Calu3 (cell line): ENCODE measurements around the gene SIPA1L3. TPM values are rescaled to one million over a fixed set of nuclear protein-coding genes. Genes with fewer than 3 reads are reported as not detected.
A peak's percentile ranks its signal among the peaks of the same experiment; 100 is the strongest.
"Not testable (repeated sequence)": the region's sequence is repeated elsewhere in the genome, so short reads cannot be mapped to it uniquely, and the experiment has no call there.

Experiments
- BruUV-seq: library from RNA; stranded (reverse); fragments of 400-500 nt; replicated peaks from 2 replicates; lab custom pipeline; 2021; lab: Mats Ljungman, UMichigan
- CTCF ChIA-PET: fragments of 300-600 bp; sonication (Branson Sonifier 250); formaldehyde crosslinking; loops from one replicate; lab custom pipeline; 2022; ENCODE audit warnings: antibody characterized with exemption; lab: Charles Lee
- DNase-seq: peaks from one replicate; pipeline ENCODE4 v3.0.0; 2022
- H3K27ac Mint-ChIP-seq: one replicate; pipeline ENCODE4 v1.8.0; 2022; ENCODE audit warnings: mixed read lengths; ENCODE audit not compliant: unreplicated experiment
- H3K27me3 Mint-ChIP-seq: one replicate; pipeline ENCODE4 v1.8.0; 2022; ENCODE audit warnings: mixed read lengths; ENCODE audit not compliant: unreplicated experiment
- H3K36me3 Mint-ChIP-seq: one replicate; pipeline ENCODE4 v1.8.0; 2022; ENCODE audit warnings: mild to moderate bottlenecking, moderate library complexity, mixed read lengths; ENCODE audit not compliant: insufficient read depth, unreplicated experiment
- H3K4me1 Mint-ChIP-seq: one replicate; pipeline ENCODE4 v1.8.0; 2022; ENCODE audit warnings: mild to moderate bottlenecking, low read depth, mixed read lengths; ENCODE audit not compliant: unreplicated experiment
- H3K4me3 Mint-ChIP-seq: one replicate; pipeline ENCODE4 v1.8.0; 2022; ENCODE audit warnings: mild to moderate bottlenecking, low read depth, moderate library complexity, mixed read lengths; ENCODE audit not compliant: unreplicated experiment
- H3K9me3 Mint-ChIP-seq: one replicate; pipeline ENCODE4 v1.8.0; 2022; ENCODE audit warnings: low read depth, mixed read lengths; ENCODE audit not compliant: unreplicated experiment
- intact Hi-C: fragments of 100-400 bp; cut with micrococcal nuclease; formaldehyde crosslinking; loops from one replicate; pipeline ENCODE4 v1.10.0; 2022; ENCODE audit not compliant: unreplicated experiment
- total RNA-seq: library from RNA; stranded (reverse); gene quantifications from 2 replicates; pipeline ENCODE4 v1.2.3, GENCODE V29; 2022
- TF ChIP-seq, protein P1 (sequence below): fragments of 200-600 bp; IDR thresholded peaks from one replicate; pipeline ENCODE4 v1.8.0; 2022; ENCODE audit warnings: antibody characterized with exemption; ENCODE audit not compliant: unreplicated experiment

Gene SIPA1L3
- total RNA-seq, 1 experiment from 2014 or later, result 127 TPM

- TF ChIP-seq, protein P1, sequence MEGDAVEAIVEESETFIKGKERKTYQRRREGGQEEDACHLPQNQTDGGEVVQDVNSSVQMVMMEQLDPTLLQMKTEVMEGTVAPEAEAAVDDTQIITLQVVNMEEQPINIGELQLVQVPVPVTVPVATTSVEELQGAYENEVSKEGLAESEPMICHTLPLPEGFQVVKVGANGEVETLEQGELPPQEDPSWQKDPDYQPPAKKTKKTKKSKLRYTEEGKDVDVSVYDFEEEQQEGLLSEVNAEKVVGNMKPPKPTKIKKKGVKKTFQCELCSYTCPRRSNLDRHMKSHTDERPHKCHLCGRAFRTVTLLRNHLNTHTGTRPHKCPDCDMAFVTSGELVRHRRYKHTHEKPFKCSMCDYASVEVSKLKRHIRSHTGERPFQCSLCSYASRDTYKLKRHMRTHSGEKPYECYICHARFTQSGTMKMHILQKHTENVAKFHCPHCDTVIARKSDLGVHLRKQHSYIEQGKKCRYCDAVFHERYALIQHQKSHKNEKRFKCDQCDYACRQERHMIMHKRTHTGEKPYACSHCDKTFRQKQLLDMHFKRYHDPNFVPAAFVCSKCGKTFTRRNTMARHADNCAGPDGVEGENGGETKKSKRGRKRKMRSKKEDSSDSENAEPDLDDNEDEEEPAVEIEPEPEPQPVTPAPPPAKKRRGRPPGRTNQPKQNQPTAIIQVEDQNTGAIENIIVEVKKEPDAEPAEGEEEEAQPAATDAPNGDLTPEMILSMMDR, result no peak
- no peaks in the 10 kb centered on the region for H3K27me3 Mint-ChIP-seq
- H3K4me1 Mint-ChIP-seq, result peaks cover 11% of the 10 kb centered on the region
- H3K9me3 Mint-ChIP-seq, result no peaks in the 10 kb centered on the region
- no peak overlapping the region for H3K27ac Mint-ChIP-seq
- H3K4me3 Mint-ChIP-seq, result no peak overlapping the region
- DNase-seq, result no peak
- intact Hi-C loops, result no loop called here
- CTCF ChIA-PET, result interaction anchor here (0.6 to 1.4 kb wide), 3 partner anchors 12 to 483 kb away, joined by 3 to 4 read pairs (median 4); partner anchors contain the start of gene WDR87
- no TSS peak for BruUV-seq
- peaks cover 12% of the 10 kb centered on the region for H3K36me3 Mint-ChIP-seq
Observed at GRCh38 chr19:38064661-38065425, 157.8 kb downstream of the SIPA1L3 start.

- H3K27ac Mint-ChIP-seq, BruUV-seq, H3K9me3 Mint-ChIP-seq, intact Hi-C loops, H3K4me3 Mint-ChIP-seq, H3K27me3 Mint-ChIP-seq, DNase-seq: not testable (repeated sequence)
- CTCF ChIA-PET, result interaction anchor here (0.6 to 1.4 kb wide), 4 partner anchors 11 to 484 kb away, joined by 3 to 4 read pairs (median 4); partner anchors contain the start of gene WDR87
- Mint-ChIP-seq H3K4me1 (peaks cover 20% of the 10 kb centered on the region), H3K36me3 (peaks cover 12% of the 10 kb centered on the region)
Observed at GRCh38 chr19:38065775-38066174, 158.8 kb downstream of the SIPA1L3 start.

GRCh38 chr19:38068826-38069225, 161.8 kb downstream of the SIPA1L3 start:
- no peak overlapping the region for H3K4me3 Mint-ChIP-seq
- H3K36me3 Mint-ChIP-seq, result peaks cover 17% of the 10 kb centered on the region
- BruUV-seq, result no TSS peak
- no peak for DNase-seq
- intact Hi-C loops, result no loop called here
- peaks cover 19% of the 10 kb centered on the region for H3K4me1 Mint-ChIP-seq
- TF ChIP-seq, protein P1, result no peak
- no peaks in the 10 kb centered on the region for H3K27me3 Mint-ChIP-seq
- no peak overlapping the region for H3K27ac Mint-ChIP-seq
- no peaks in the 10 kb centered on the region for H3K9me3 Mint-ChIP-seq
- CTCF ChIA-PET, result no interaction called here

GRCh38 chr19:38070573-38070972, 163.6 kb downstream of the SIPA1L3 start:
- H3K9me3 Mint-ChIP-seq, result no peaks in the 10 kb centered on the region
- peak; percentile 28 for DNase-seq
- BruUV-seq, result no TSS peak
- H3K4me3 Mint-ChIP-seq, result no peak overlapping the region
- peaks cover 14% of the 10 kb centered on the region for H3K36me3 Mint-ChIP-seq
- TF ChIP-seq, protein P1, result no peak
- peaks cover 19% of the 10 kb centered on the region for H3K4me1 Mint-ChIP-seq
- CTCF ChIA-PET, result no interaction called here
- no peaks in the 10 kb centered on the region for H3K27me3 Mint-ChIP-seq
- intact Hi-C loops, result no loop called here
- H3K27ac Mint-ChIP-seq, result no peak overlapping the region

- H3K27ac Mint-ChIP-seq, BruUV-seq, DNase-seq, intact Hi-C loops, H3K4me3 Mint-ChIP-seq, H3K9me3 Mint-ChIP-seq, H3K27me3 Mint-ChIP-seq: not testable (repeated sequence)
- Mint-ChIP-seq H3K36me3 (peaks cover 17% of the 10 kb centered on the region), H3K4me1 (peaks cover 19% of the 10 kb centered on the region)
- CTCF ChIA-PET, result interaction anchor here (0.5 kb wide), 1 partner anchor 32 kb away, joined by 6 read pairs; no protein-coding TSS in a partner anchor
Observed at GRCh38 chr19:38071054-38071453, 164.0 kb downstream of the SIPA1L3 start.
